Chondrocyte (in vitro differentiated cells): ENCODE results near the gene DNAH17. TPM values are rescaled to one million over a fixed set of nuclear protein-coding genes. Genes with fewer than 3 reads are reported as not detected.
A peak's percentile ranks its signal among the peaks of the same experiment; 100 is the strongest.

Experiments used
- DNase-seq: peaks from one replicate; pipeline ENCODE4 v3.0.0; 2021; ENCODE audit warnings: mixed read lengths, low spot score
- H3K27ac Mint-ChIP-seq: one replicate; pipeline ENCODE4 v1.8.0; 2021; ENCODE audit warnings: mild to moderate bottlenecking, moderate library complexity, mixed read lengths; ENCODE audit not compliant: unreplicated experiment
- H3K27me3 Mint-ChIP-seq: 2 replicates; pipeline ENCODE4 v1.8.0; 2021; ENCODE audit warnings: low read depth, mixed read lengths
- H3K36me3 Mint-ChIP-seq: 2 replicates; pipeline ENCODE4 v1.8.0; 2021; ENCODE audit warnings: low read depth, mixed read lengths
- H3K4me1 Mint-ChIP-seq: 2 replicates; pipeline ENCODE4 v1.8.0; 2021; ENCODE audit warnings: low read depth, mild to moderate bottlenecking, mixed read lengths
- H3K4me3 Mint-ChIP-seq: one replicate; pipeline ENCODE4 v1.8.0; 2021; ENCODE audit warnings: mild to moderate bottlenecking, moderate library complexity, mixed read lengths; ENCODE audit not compliant: unreplicated experiment
- H3K9me3 Mint-ChIP-seq: 2 replicates; pipeline ENCODE4 v1.8.0; 2021; ENCODE audit warnings: low read depth, mixed read lengths
- total RNA-seq: library from RNA; stranded (reverse); gene quantifications from 3 replicates; pipeline ENCODE4 v1.2.1, GENCODE V29; 2021
- TF ChIP-seq, protein P1 (sequence below): fragments of 200-600 bp; sonication (generic); IDR thresholded peaks from 2 replicates; pipeline ENCODE4 v1.5.0; 2021; ENCODE audit warnings: antibody characterized with exemption, mild to moderate bottlenecking, moderate library complexity

Gene DNAH17
- total RNA-seq, 1 donor from 2014 or later, result 0.42 TPM

DNA sequence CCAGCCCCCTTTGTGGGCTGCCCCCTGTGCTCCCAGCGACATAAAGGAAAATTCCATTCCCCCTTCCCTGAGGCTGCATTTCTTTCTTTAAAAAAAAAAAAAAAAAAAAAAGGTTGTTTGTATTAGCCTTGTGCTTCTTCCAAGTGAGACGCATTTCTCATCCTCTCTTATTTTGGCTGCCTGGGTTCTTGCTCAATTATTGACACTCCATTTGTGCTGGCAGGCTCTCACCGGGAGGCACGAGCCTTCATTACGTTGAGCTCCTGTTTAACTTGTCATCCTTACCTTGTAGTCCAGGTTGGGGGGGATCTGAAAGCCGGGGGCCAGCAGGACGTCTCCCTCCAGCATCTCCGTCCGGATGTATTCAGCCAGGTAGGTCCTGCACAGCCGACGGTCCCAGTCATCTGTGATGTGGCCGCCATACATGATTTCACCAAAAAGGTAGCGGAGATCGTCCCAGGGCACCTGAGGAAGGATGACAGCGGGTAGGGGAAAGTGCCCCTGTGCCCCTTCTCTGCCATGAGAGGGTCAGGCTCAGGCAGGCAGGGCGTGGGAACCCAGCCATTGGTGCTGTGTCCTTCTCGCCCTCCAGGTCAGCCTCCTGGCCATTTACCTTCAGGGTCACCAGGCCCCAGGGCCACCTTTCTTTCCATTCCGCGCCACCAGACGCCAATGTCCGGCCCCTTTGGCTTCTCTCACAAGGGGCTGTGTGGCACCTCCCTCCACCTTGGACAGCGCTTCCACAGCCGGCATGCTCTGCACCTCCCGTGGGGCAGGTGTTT lies 148.2 kb downstream of the DNAH17 start:
- DNase-seq, result no peak
- no peak overlapping the region for H3K27ac Mint-ChIP-seq
- peaks cover 12% of the 10 kb centered on the region for H3K36me3 Mint-ChIP-seq
- H3K4me3 Mint-ChIP-seq, result no peak overlapping the region
- H3K27me3 Mint-ChIP-seq, result no peaks in the 10 kb centered on the region
- H3K9me3 Mint-ChIP-seq, result no peaks in the 10 kb centered on the region
- peaks cover 15% of the 10 kb centered on the region for H3K4me1 Mint-ChIP-seq
- TF ChIP-seq, protein P1, sequence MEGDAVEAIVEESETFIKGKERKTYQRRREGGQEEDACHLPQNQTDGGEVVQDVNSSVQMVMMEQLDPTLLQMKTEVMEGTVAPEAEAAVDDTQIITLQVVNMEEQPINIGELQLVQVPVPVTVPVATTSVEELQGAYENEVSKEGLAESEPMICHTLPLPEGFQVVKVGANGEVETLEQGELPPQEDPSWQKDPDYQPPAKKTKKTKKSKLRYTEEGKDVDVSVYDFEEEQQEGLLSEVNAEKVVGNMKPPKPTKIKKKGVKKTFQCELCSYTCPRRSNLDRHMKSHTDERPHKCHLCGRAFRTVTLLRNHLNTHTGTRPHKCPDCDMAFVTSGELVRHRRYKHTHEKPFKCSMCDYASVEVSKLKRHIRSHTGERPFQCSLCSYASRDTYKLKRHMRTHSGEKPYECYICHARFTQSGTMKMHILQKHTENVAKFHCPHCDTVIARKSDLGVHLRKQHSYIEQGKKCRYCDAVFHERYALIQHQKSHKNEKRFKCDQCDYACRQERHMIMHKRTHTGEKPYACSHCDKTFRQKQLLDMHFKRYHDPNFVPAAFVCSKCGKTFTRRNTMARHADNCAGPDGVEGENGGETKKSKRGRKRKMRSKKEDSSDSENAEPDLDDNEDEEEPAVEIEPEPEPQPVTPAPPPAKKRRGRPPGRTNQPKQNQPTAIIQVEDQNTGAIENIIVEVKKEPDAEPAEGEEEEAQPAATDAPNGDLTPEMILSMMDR, result no peak

DNA sequence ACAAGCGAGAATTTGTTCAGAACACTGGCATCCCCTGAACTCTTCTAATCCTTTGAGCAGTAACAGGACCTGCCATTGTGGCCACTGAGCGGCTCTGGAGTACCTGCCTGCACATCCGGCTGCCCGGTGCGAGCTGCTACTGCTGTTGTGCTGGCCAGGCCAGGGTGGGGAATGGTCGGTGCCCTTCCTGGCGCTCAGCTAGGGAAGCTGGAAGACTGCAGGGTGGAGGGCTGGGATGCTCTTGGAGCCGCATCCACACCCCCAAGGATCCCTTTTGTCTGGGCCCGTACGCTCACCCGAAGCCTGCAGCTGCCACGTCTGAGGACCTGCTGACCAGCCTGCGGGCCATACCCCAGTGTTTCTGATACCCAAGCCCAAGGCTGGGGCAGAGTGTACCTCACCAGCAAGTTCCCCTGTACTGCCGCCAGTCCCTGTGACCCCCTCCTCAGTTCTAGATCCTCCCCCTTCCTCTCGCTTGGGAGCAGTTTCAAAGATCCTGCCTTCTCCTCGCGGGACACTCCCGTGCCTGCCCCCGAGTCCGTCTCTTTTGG lies 149.1 kb downstream of the DNAH17 start:
- Mint-ChIP-seq H3K27ac (peak overlapping the region; percentile 32), H3K4me1 (peaks cover 15% of the 10 kb centered on the region), H3K9me3 (no peaks in the 10 kb centered on the region), H3K4me3 (no peak overlapping the region), H3K36me3 (peaks cover 13% of the 10 kb centered on the region), H3K27me3 (no peaks in the 10 kb centered on the region)
- DNase-seq, result no peak
- TF ChIP-seq, protein P1, result no peak

DNA sequence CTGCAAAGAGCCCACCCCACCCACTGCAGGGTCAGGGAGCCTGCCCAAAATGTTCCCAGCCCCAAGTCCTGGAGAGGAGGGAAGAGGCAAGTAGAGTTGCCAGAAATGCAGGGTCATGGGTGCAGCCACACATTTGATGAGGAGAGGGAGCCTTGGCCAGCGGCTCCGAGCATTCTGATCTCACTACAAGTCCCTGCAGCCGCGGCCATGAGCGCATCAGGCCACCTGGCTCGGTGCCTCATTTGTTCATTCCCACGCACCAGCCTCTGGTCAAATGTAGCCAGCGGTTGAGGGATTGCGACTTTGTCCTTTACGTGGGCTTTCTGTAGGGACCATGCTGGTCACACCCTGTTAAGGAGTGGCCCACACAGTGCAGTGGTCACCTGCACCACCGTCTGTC lies 150.1 kb downstream of the DNAH17 start:
- Mint-ChIP-seq H3K36me3 (peaks cover 15% of the 10 kb centered on the region), H3K27ac (no peak overlapping the region), H3K27me3 (no peaks in the 10 kb centered on the region), H3K4me3 (no peak overlapping the region), H3K9me3 (no peaks in the 10 kb centered on the region), H3K4me1 (peaks cover 19% of the 10 kb centered on the region)
- TF ChIP-seq, protein P1, result no peak
- no peak for DNase-seq

DNA sequence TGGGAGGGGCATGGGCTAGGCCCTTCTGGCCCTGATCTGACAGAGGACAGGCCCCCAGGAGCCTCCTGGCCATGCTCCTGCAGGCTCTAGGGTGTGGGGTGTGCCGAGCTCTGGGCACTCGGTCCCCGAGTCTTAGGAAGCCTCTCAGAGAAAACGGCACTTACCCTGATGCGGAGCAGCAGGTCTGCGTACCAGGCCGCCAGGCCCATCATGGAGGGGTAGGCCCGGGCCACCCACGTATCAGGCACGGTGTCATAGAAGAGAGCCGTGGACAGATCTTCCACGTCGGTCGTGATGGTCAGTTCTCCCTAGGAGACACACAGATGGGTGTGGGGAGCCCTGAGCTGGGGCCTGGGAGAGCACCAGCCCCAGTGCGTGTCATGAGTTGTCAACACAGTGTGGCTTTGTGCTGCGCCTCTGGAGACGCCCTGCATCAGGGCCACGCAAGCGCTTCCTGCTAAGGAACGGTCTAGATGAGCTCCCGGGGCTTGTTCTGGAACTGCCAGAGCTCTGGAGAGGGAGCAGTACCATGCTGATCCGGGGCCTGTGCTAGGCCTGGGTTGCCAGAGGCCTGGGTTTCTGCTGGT lies 150.8 kb downstream of the DNAH17 start:
- H3K27me3 Mint-ChIP-seq, result no peaks in the 10 kb centered on the region
- no peak overlapping the region for H3K27ac Mint-ChIP-seq
- H3K36me3 Mint-ChIP-seq, result peaks cover 16% of the 10 kb centered on the region
- no peak overlapping the region for H3K4me3 Mint-ChIP-seq
- no peaks in the 10 kb centered on the region for H3K9me3 Mint-ChIP-seq
- DNase-seq, result no peak
- TF ChIP-seq, protein P1, result no peak
- H3K4me1 Mint-ChIP-seq, result peaks cover 26% of the 10 kb centered on the region

GRCh38 chr17:78425429-78425828 lies 151.8 kb downstream of the DNAH17 start:
- H3K36me3 Mint-ChIP-seq, result peaks cover 21% of the 10 kb centered on the region
- no peak overlapping the region for H3K4me3 Mint-ChIP-seq
- H3K27me3 Mint-ChIP-seq, result no peaks in the 10 kb centered on the region
- no peak for DNase-seq
- TF ChIP-seq, protein P1, result no peak
- no peak overlapping the region for H3K27ac Mint-ChIP-seq
- H3K9me3 Mint-ChIP-seq, result no peaks in the 10 kb centered on the region
- H3K4me1 Mint-ChIP-seq, result peaks cover 36% of the 10 kb centered on the region
